Panc1 (cell line): Measurements from ENCODE around the gene CEACAM18. TPM values are rescaled to one million over a fixed set of nuclear protein-coding genes. Genes with fewer than 3 reads are reported as not detected.

ENCODE experiments used
- ATAC-seq: fragments of 200-7000 bp; cut with Tn5 transposase; 2 replicates; pipeline ENCODE4 v1.9.1; 2020; ENCODE audit warnings: mild to moderate bottlenecking, moderate library complexity
- BruUV-seq: library from RNA; stranded (reverse); fragments of 400-500 nt; replicated peaks from 2 replicates; lab custom pipeline; 2021; lab: Mats Ljungman, UMichigan
- CTCF ChIA-PET: fragments of 300-600 bp; sonication (Branson Sonifier 250); formaldehyde crosslinking; loops from one replicate; lab custom pipeline; 2022; ENCODE audit warnings: antibody characterized with exemption; lab: Charles Lee
- POLR2A ChIA-PET: fragments of 300-600 bp; sonication (Branson Sonifier 250); formaldehyde crosslinking; loops from one replicate; lab custom pipeline; 2022; ENCODE audit warnings: antibody characterized with exemption; lab: Charles Lee
- DNase-seq: peaks from one replicate; pipeline ENCODE4 v3.0.0-alpha.2; 2010; ENCODE audit warnings: low read depth, low spot score
- H3K27ac ChIP-seq: 2 replicates; pipeline ENCODE4 v1.5.1; 2011; ENCODE audit warnings: mild to moderate bottlenecking, low read length, inconsistent platforms
- H3K27me3 ChIP-seq: fragments of 200-500 bp; sonication (Bioruptor generic); 2 replicates; pipeline ENCODE4 v1.6.0; 2014; ENCODE audit warnings: low read length, inconsistent platforms; ENCODE audit not compliant: control insufficient read depth, insufficient read depth
- H3K36me3 ChIP-seq: fragments of 200-500 bp; sonication (Bioruptor generic); 2 replicates; pipeline ENCODE4 v1.5.1; 2014; ENCODE audit warnings: inconsistent platforms, mild to moderate bottlenecking, low read length, moderate library complexity; ENCODE audit not compliant: control insufficient read depth, insufficient read depth
- H3K4me1 ChIP-seq: 2 replicates; pipeline ENCODE4 v1.5.1; 2011; ENCODE audit warnings: inconsistent platforms, mild to moderate bottlenecking, low read length, moderate library complexity; ENCODE audit not compliant: control insufficient read depth, insufficient read depth
- H3K4me3 ChIP-seq, 2 experiments: 2 replicates each; pipeline ENCODE4 v1.5.1; 2011 to 2012; ENCODE audit warnings: low read depth in 2 of 2, low read length in 2 of 2, mild to moderate bottlenecking in 2 of 2, inconsistent platforms in 1 of 2, moderate library complexity in 1 of 2
- H3K9me3 ChIP-seq: fragments of 200-500 bp; sonication (Bioruptor generic); 2 replicates; pipeline ENCODE4 v1.5.1; 2014; ENCODE audit warnings: low read depth, mild to moderate bottlenecking, inconsistent platforms, low read length, moderate library complexity; ENCODE audit not compliant: control insufficient read depth, insufficient read depth
- CTCF ChIP-seq: fragments of 450-650 bp; IDR thresholded peaks from 2 replicates; pipeline ENCODE4 v1.5.1; 2017; ENCODE audit warnings: mild to moderate bottlenecking
- POLR2AphosphoS5 ChIP-seq: IDR thresholded peaks from 2 replicates; pipeline ENCODE4 v1.6.1; 2012; ENCODE audit warnings: mild to moderate bottlenecking, low read depth, low read length, moderate library complexity
- REST ChIP-seq, 2 experiments: IDR thresholded peaks; 2 replicates each; pipeline ENCODE4 v1.6.1; 2011 to 2012; ENCODE audit warnings: low read depth in 2 of 2, control low read depth in 1 of 2, low read length in 1 of 2, mild to moderate bottlenecking in 1 of 2, moderate library complexity in 1 of 2; ENCODE audit not compliant: insufficient read depth in 1 of 2
- SIN3A ChIP-seq: IDR thresholded peaks from 2 replicates; pipeline ENCODE4 v1.6.1; 2012; ENCODE audit warnings: low read depth, mild to moderate bottlenecking, low read length, moderate library complexity, borderline replicate concordance; ENCODE audit not compliant: insufficient read depth
- TCF7L2 ChIP-seq: IDR thresholded peaks from 2 replicates; pipeline ENCODE4 v1.6.1; 2011; ENCODE audit warnings: mild to moderate bottlenecking, low read depth, low read length, inconsistent platforms
- in situ Hi-C: cut with HindIII; loops from 2 replicates; pipeline ENCODE4 v1.10.0; 2016; ENCODE audit warnings: low sequenced_read_pairs, low pct_unique_long_range_greater_than_20kb
- intact Hi-C: fragments of 100-400 bp; cut with micrococcal nuclease; formaldehyde crosslinking; loops from one replicate; pipeline ENCODE4 v1.10.0; 2022; ENCODE audit not compliant: unreplicated experiment
- total RNA-seq: library from RNA; stranded (reverse); gene quantifications from one replicate; pipeline ENCODE4 v1.2.1, GENCODE V29; 2021; ENCODE audit not compliant: unreplicated experiment

The CEACAM18 gene
- total RNA-seq, 1 experiment from 2014 or later, result not detected

GRCh38 chr19:51431124-51431523 is 47.2 kb upstream of the CEACAM18 start:
- no peak overlapping the region for H3K4me3 ChIP-seq
- H3K4me1 ChIP-seq, result no peaks in the 10 kb centered on the region
- in situ Hi-C loops, result no loop called here
- BruUV-seq, result no TSS peak
- ATAC-seq (no peak), DNase-seq (no peak)
- POLR2A ChIA-PET, result no interaction called here
- intact Hi-C loops, result no loop called here
- no peak overlapping the region for H3K27ac ChIP-seq
- no peak for TF ChIP-seq REST (IDR thresholded peaks at IDR 0.05; ENCODE audit: insufficient read depth in 1 of 2, low read depth in 2 of 2, low read length in 1 of 2)
- no peak for TF ChIP-seq SIN3A
- no peak for TF ChIP-seq TCF7L2
- no peaks in the 10 kb centered on the region for H3K9me3 ChIP-seq
- H3K36me3 ChIP-seq, result no peaks in the 10 kb centered on the region; the same call in 1 of the 2 replicates
- no peaks in the 10 kb centered on the region; the same call in 1 of the 2 replicates for H3K27me3 ChIP-seq
- CTCF ChIA-PET, result no interaction called here

- Histone ChIP-seq H3K36me3 (no peaks in the 10 kb centered on the region; the same call in 1 of the 2 replicates), H3K27me3 (peaks cover 3% of the 10 kb centered on the region), H3K9me3 (no peaks in the 10 kb centered on the region), H3K4me1 (no peaks in the 10 kb centered on the region), H3K27ac (no peak overlapping the region), H3K4me3 (no peak overlapping the region)
- TF ChIP-seq POLR2AphosphoS5 (no peak), TCF7L2 (no peak), REST (IDR thresholded peaks at IDR 0.05; ENCODE audit: insufficient read depth in 1 of 2, low read depth in 2 of 2, low read length in 1 of 2) (no peak), CTCF (no peak), SIN3A (no peak)
- in situ Hi-C loops, result no loop called here
- intact Hi-C loops, result no loop called here
- DNase-seq, result no peak
- no TSS peak for BruUV-seq
- CTCF ChIA-PET, result no interaction called here
- POLR2A ChIA-PET, result interaction anchor here (0.6 kb wide), 1 partner anchor 925 kb away, joined by 6 read pairs; no protein-coding TSS in a partner anchor
- ATAC-seq, result no peak
These were observed 45.3 kb upstream of the CEACAM18 start for GRCh38 chr19:51433043-51433442.
